ENCODE results near the gene SHF.

SHF gene

GRCh38 chr15:45200001-45200798 is 12.4 kb upstream of the SHF start (continued):
- TF ChIP-seq ZFP41 (tag by site-specific recombination; IDR thresholded peaks at IDR 0.05; ENCODE audit: borderline replicate concordance): no peak
- TF ChIP-seq ZNF175 (tag by site-specific recombination; IDR thresholded peaks at IDR 0.05): no peak
- TF ChIP-seq GLI2 (tag by site-specific recombination; IDR thresholded peaks at IDR 0.05; ENCODE audit: borderline replicate concordance, low read depth): peak; percentile 25; the same call in 1 of the 2 replicates
- peak; percentile 97 for TF ChIP-seq KLF16 (tag by site-specific recombination; IDR thresholded peaks at IDR 0.05)
- peak; percentile 72 for TF ChIP-seq ZNF692 (tag by site-specific recombination; IDR thresholded peaks at IDR 0.05)
- no peak for TF ChIP-seq ZNF571 (tag by site-specific recombination; IDR thresholded peaks at IDR 0.05)
- TF ChIP-seq ZNF133 (tag by site-specific recombination; IDR thresholded peaks at IDR 0.05): no peak
- no peak for TF ChIP-seq ZNF548 (tag by site-specific recombination; IDR thresholded peaks at IDR 0.05)
- TF ChIP-seq ZNF202 (tag by site-specific recombination; IDR thresholded peaks at IDR 0.05; ENCODE audit: borderline replicate concordance): no peak
- peak; percentile 68; the same call in 1 of the 2 replicates for TF ChIP-seq ZNF580 (tag by site-specific recombination; IDR thresholded peaks at IDR 0.05)
- no peak for TF ChIP-seq ZNF791 (tag by site-specific recombination; IDR thresholded peaks at IDR 0.05)
- TF ChIP-seq REST (tag by site-specific recombination; IDR thresholded peaks at IDR 0.05): no peak
- TF ChIP-seq ZNF514 (tag by site-specific recombination; IDR thresholded peaks at IDR 0.05): no peak
- no peak for TF ChIP-seq GFI1B (tag by site-specific recombination; IDR thresholded peaks at IDR 0.05)
- 0 out of 2 replicates have a peak, but pooled peaks have one; percentile 29 for TF ChIP-seq ZNF843 (tag by site-specific recombination; IDR thresholded peaks at IDR 0.05)
- TF ChIP-seq REPIN1 (tag by site-specific recombination; IDR thresholded peaks at IDR 0.05; ENCODE audit: low read depth): peak; percentile 77; the same call in 1 of the 2 replicates
- TF ChIP-seq ZNF670 (tag by site-specific recombination; IDR thresholded peaks at IDR 0.05; ENCODE audit: low read depth): no peak
- no peak for TF ChIP-seq ZNF155 (tag by site-specific recombination; IDR thresholded peaks at IDR 0.05)
- TF ChIP-seq TRIM28 (IDR thresholded peaks at IDR 0.05; ENCODE audit: borderline replicate concordance, low read length): no peak; the same call in 1 of the 2 replicates
- peak; percentile 74 for TF ChIP-seq SP7 (tag by site-specific recombination; IDR thresholded peaks at IDR 0.05)
- no peak for TF ChIP-seq ZNF266 (tag by site-specific recombination; IDR thresholded peaks at IDR 0.05; ENCODE audit: low read depth)
- TF ChIP-seq ZNF211 (tag by site-specific recombination; IDR thresholded peaks at IDR 0.05; ENCODE audit: low read depth): no peak
- TF ChIP-seq SCRT2 (tag by site-specific recombination; IDR thresholded peaks at IDR 0.05): no peak
- TF ChIP-seq ZNF366 (tag by site-specific recombination; conservative IDR thresholded peaks at IDR 0.05): peak; percentile 89
- 0 out of 2 replicates have a peak, but pooled peaks have one; percentile 11 for TF ChIP-seq ZNF341 (tag by site-specific recombination; IDR thresholded peaks at IDR 0.05; ENCODE audit: low read depth)
- TF ChIP-seq ZEB2 (tag by site-specific recombination; IDR thresholded peaks at IDR 0.05): peak; percentile 94
- TF ChIP-seq TSHZ1 (tag by site-specific recombination; IDR thresholded peaks at IDR 0.05; ENCODE audit: borderline replicate concordance): peak; percentile 75; the same call in 1 of the 2 replicates
- no peak for TF ChIP-seq ZNF626 (tag by site-specific recombination; IDR thresholded peaks at IDR 0.05)
- TF ChIP-seq BCL11B (tag by site-specific recombination; IDR thresholded peaks at IDR 0.05; ENCODE audit: low read depth): peak; percentile 67; the same call in 1 of the 2 replicates
- TF ChIP-seq ATF2 (tag by site-specific recombination; IDR thresholded peaks at IDR 0.05; ENCODE audit: low read depth): no peak
